NCI-H1105 (cell line): ENCODE data around the gene NEK10.

ENCODE experiments used
- DNase-seq: peaks from one replicate; lab custom pipeline; 2025; lab: John Stamatoyannopoulos, UW

NEK10 gene

DNA sequence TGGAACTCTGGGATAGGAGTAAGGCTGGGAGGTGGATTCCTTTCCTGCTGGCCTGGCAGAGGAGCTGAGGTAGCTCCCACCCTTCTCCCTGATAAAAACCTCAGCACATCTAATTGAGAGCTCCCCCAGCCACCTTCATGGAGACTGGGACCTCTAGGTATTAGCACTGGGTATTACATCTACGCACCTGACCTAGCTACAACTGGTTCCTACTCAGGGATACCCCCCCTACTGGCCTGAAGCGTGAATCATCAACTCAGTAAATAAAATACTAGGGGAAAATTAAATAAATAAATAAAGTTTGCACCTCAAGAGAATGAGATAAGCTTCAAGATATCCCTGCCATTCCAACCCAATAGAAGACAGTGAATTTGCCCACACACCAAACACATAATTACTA is 140.4 kb downstream of the NEK10 start:
- DNase-seq, result no peak

DNA sequence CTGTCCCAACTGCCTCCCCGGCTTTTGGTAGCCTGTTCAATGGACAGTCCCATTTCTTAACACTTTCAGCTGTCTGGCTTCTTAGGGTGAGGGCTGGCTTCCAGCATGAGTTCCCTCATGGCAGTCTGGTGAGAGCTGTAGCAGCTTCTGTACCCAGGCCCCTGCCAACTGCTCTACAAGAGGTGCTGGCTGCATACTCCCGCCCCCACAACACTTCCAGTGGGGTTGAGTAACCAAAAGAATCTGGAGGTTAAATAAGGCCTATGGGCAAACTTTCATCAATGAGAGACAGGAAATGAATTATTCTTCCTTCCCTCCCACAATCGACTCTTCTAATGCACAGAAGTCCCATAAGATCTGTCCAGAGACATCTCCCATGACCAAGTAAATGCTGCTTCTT is 145.0 kb downstream of the NEK10 start:
- no peak for DNase-seq

DNA sequence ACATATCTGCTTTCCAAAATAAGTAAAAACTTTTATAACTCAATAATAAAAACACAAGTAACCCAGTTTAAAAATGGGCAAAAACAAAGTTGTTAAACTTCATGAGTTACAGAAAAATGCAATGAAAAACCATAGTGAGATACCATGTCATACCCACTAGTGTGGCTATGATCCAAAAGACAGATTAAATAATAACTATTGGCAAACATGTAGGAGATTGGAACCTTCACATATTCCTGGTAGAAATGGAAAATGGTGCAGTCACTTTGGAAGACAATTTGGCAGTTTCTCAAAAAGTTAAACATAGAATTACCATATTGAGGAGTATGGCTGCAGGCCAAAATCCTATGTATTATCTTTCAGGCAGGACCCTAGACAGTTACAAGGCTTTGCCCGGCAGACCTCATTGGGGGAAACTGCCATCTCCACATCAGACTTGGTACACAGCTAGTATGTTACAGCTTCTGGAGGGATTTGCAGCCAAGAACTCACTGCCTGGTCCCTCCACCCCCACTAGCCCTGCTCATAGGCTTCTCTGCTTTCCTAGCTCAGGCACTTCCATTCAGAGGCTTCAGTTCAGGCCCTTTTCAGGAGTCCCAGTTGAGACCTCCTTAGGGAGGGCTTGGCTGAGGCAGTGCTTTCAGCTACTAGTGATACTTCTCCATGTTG is 147.8 kb downstream of the NEK10 start:
- DNase-seq, result no peak

DNA sequence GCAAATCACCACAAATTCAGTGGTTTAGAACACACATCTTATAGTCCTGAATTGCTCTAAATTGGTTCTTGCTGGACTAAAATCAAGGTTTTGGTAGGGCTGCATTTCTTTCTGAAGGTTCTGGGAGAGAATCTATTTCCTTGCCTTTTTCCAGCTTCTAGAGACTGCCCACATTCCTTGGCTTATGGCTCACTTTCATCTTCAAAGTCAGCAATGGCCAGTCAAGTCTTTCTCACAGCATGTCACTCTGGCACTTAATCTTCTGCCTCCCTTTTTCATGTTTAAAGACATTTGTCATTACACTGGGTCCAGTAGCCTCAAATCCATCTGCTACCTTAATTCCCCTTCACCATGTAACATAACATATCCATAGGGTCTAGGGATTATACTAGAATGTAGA is 149.0 kb downstream of the NEK10 start:
- DNase-seq, result no peak

DNA sequence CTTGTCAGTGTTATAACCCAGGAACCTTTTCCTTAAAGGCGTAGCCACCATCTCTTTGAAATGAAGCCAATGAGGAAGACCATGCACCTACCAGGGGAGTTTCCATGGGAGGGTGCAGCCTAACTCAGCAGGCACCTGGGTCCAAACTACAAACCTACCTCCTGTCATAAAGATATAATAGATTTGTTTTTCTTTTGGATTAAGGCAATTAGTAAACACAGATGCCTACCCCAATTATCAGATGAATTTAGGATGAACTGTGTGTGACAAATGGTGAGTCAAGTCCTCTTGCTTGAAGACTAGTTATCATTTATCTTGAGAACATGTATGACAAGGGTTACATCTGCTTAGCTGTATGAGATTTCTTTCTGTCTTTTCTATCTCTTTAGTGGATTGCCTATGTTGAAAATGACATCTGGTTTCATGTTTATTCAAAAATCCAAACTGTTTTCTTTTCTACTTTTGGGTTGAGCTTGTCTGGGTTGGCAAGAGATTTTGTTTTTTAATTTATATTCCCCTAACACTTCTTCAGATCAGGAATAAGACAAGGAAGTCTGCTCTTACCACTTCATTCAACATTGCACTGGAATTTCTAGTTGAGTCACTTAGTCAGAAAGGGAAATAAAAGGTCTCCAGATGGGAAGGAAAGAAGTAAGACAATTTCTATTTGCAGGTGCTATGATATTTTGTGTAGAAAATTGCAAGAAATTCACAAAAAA is 149.9 kb downstream of the NEK10 start:
- DNase-seq, result no peak

DNA sequence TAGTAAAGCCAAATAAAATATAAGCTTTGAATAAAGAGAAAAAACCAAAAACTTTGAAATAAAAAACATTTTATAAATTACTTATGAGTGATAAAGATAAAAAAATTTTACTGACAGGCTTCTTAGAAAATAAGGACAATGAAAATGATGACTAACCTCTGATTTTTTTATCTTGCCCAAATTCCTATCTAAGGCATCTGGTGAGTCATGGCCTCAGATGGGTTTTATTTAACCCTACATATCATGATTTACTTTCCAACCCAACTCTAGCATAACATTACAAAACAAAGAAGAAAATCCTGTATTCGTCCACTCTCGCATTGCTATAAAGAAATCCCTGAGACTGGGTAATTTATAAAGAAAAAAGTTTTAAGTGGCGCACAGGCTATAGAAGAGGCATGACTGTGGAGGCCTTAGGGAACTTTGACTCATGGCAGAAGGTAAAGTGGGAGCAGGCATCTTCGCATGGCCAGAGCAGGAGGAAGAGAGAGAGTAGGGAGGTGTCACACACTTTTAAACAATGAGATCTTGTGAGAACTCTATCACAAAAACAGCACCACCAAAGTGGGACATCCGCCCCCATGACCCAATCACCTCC is 152.1 kb downstream of the NEK10 start:
- DNase-seq, result no peak

DNA sequence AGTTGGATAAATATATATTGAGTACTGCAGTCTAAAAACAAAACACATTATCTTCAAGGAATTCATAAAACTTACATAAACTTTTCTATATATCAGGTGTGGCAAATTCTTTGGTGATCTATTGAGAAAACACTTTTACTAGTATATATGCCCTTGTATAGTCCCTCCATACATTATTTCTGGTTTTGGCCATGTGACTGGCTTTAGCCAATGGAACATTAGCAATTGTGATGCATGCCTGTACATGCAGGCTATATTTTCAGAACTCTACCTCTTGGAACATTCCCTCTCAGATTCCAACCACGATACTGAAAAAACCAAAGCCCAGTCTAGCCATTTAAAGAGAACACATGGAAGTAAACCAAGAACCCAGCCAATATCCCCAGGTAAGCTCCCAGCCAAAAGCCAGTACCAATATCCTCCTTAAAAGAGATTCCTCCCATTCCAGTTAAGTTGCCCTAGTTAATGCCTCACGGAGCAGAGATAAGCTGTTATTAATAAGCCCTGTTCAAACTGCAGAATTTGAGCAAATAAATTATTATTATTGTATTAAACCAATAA is 152.8 kb downstream of the NEK10 start:
- no peak for DNase-seq

DNA sequence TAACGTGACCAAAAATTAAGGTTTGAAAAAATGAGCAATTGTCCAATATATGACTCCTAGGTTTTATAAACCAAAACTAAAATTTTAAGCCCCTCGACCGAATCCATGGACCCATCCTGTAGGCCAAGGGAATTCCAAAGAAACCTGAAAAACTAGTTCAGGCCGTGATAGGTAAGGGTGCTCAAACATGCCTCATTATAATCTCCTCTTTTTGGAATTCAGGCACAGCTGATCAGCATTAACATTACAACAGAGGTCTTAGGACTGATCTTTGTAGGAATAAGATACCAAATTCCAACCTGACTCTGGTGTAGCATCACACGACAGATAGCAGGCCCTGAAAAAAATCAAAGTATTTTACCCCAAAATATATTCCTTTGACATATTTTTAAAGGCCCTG is 155.7 kb downstream of the NEK10 start:
- DNase-seq, result no peak

DNA sequence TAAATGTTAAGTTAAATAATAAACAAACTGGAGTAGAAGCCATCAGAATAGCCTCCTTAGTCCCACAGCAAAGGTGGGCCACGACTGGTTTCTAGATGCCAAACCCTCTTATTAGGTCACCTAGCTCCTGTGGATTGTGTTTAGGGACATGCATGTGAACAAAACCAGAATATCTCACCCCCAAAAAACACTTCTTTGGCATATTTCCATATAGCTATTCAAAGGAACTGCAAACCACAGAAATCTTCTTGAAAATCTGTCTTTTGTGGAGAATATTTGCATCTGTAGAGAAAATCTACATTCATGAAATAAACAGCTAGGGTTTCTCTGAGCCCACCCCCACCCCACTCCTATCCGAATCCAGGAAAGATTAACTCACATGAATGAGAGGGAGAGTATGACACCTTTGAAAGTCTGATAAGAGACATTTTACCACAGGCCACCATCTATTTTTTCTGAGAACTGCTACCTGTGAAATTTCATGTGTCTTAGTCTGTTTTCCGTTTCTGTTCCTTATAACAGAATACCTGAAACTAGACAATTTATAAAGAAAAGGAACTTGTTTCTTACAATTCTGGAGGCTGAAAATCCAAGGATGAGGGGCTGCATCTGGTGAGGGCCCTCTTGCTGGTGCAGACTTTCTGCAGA is 159.4 kb downstream of the NEK10 start:
- DNase-seq, result no peak

DNA sequence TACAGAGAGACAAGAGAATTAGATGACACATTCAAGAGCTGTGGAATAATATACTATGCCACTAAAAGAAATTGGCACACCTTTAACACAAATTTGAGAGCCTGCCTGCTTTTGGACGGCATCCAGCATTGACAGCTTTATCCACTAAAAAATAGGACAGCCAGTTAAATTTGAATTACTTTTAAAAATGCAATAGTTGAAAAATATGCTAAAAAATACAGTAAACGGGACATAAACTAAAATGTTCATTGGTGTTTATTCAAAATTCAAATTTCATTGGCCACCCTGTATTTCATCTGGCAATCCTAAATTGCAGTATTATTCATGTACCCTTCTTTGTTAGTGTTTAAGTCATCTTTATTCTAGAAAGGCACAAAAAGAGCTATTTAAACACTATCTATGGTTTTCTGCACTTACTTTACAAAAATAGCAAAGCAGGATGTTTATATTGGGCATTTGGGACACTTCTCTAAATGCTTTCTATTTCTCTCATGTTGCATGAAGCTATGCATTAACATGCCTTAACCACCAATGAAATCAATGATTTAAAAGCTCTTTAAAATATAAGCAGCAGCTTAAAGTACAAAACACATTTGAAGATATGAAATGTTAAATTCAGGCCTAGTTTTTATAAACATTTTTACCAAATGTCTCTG is 160.1 kb downstream of the NEK10 start:
- no peak for DNase-seq

DNA sequence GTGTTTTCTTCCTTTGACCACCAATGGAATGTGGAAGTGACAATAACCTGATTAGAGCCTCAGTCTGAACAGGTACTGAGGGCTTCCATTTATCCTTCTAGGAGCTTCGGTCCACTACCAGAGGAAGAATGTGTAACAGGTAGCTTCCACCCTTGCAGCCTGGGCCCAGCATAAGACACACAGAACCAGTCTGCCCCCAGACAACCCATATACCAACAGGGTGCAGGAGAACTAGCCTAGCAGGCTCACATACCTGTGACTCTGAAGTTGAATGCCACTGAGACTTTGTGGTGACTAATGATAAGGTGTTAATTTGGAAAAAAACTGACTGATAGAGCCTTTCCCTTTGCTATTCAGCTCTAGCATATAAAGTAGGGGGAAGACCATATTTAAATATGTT is 166.2 kb downstream of the NEK10 start:
- DNase-seq, result no peak

DNA sequence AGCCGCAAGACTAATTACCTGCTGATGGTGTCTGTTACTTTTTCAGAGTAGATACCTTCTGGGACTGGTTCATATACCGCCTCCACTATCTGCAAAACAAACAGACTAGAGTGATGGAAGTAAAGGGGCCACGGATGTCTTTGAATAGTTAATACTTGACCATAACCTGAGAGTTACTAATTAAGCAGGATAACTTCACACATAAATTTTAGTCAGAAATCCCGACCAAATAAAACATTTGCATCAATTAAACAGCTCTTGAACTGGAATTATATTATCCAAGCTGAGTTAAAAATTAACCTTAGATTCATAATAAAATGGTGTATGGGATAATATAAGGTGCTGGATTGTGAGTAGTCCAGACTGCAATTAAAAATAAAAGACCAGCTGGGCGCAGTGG is 167.7 kb downstream of the NEK10 start:
- DNase-seq, result no peak

DNA sequence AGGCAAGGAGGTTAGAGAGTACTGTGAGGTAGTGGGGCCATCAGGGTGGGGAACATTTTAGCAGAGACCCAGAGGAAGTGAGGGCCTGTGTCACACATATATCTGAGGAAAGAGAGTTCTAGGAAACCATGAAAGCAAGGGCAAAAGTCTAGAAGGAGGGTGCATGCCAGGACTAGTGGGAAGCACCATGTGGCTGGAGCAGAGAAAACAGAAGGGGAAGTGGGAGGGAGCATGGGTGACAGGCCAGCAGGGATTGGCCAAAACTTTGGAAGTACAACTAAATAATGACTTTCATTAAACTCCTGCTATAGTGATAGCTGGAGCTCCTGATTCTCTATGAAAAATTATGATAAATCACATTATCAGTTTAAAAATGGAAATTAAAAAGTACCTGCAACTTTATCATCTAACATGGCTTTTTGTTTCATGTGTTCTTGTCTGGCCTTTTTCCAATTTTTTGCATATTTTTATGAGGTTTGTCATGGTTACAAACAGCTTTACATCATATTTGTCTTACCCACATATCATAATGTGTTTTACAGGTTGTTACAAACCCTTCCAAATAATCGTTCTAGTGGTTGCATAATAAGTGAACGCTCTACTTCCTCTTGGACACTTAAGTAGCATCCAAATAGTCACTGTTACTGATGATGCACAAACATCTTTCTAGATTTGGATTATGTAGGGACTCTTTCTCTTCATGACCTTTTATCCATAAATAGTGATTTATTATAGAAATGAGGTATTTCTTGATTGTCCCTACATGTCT is 168.3 kb downstream of the NEK10 start:
- no peak for DNase-seq

DNA sequence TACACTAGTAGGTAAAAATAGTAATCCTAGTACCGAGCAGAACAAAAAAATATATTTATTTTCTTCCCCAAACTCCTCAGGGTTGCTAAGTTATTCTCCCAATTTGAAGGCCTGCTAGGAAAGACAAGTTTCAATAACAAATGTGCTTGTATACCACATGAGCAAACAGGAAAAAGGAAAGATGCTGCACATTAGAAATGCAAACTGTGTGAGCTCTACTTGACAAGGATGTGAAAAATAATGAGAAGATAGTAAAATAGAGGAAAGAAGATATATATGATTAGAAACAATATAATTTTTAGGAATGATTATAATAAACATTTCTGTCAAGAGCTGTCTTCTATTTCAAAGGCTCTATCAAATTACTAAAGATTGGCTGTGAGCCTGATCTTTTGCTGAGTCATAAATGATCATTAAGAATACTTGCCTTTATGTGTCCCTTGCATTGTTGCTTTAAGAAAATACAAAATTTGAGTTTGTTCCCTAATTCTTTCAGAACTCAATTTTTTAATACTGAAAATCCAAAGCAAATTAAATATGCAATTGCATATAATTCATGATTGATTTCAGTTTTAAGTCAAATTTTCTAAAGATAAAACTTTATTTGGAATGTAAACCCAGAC is 174.2 kb downstream of the NEK10 start:
- no peak for DNase-seq

DNA sequence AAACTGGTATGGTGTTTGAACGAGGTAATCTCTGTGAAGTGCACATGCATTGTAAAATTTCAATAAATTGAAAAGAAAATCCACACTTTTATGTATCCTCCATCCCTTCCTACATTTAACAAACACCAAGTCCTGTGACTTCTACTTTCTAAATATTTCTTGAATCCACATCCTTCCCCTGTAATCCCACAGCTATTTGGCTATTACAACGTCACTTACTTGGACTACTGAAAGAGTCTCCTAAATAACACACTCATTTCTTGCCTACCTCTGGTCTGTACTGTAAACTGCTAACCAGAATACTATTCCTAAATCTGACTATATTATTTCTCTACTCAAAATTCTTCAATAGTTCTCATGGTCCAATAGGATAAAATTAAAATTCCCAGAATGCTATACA is 176.1 kb downstream of the NEK10 start:
- DNase-seq, result no peak

DNA sequence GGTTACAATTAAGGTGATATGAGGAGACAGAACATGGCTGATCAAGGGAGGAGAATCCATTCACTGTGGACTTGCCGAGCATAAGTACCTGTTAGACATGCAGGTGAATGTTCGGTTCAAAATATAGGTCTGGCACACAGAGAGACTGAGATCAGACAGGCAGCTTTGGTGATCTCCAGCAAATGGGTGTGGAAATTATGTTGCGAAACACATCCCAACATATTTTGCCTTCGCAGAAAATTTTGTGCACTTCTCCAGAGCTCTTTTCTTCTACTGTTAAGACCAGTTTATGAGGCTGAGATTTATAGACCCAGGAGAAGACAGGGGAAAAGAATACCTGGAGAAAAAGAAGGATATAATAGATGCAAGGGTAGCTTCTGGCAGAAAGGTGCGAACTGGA is 183.2 kb downstream of the NEK10 start:
- DNase-seq, result no peak

DNA sequence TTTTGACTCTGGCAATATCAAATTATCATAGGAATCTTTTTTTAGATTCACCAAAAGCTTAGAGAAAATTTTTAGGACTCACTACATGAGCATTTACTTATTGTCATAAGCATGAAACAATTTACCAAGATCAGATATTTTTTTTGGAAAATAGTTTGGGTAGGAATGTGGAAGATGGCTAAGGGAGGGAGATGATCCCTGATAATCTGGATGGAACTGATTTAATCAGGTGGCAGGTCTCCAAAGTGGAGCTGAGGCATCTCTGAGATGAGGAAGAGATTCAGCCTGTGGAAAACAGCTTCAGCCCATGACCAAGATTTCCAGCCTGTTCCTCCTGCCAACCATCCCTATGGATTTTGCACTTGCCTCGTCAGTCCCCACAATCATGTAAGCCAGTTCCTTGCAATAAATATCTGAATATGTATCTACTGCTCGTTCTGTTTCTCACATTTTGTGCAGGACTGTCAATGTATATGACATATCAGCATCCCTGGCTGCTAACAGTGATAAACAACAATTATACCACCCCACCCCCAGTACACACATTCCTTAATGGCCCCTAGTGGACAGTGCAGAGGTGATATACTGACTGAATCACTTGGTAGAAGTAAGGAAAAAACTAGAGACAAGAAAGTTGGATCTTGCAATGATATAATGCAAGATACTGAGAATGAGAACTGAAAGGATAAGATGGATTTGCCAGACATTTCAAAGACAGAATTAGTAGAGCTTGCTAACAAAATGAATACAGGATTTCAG is 183.8 kb downstream of the NEK10 start:
- DNase-seq, result no peak

DNA sequence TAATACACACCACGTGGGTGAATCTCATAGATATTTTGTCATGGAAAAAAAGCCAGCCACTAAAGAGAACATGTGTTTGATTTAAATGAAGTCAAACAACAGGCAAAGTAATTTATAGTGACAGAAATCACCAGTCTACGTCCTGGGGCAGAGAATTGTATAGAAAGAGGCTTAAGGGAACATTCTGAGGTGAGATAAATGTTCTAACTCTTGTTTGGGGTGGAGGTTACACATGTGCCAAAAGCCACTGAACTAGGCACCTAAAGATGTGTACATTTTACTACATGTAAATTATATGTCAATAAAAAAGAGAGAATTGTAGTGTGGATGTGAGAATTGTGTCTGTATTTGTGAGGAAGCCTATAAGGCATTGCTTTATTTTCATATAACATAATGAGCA is 184.9 kb downstream of the NEK10 start:
- no peak for DNase-seq

DNA sequence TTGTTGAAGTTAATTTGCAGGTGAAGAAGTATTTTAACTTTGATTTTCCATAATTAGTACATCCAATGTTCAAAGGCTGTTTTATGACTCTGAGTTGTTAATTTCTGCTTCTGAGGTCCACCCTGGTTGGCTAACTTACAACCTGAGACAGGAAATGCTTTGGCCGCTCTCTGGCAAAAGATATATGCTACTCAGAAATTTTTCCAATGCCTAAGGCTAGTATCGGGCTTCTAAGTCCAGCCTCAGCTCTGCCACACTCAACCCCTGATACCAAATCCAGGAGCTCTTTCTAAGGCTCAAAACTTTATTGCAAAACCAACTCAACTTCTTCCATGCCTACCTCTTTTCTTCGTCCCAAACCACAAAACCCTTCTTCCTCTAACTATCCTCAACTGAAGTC is 192.9 kb downstream of the NEK10 start:
- DNase-seq, result no peak

DNA sequence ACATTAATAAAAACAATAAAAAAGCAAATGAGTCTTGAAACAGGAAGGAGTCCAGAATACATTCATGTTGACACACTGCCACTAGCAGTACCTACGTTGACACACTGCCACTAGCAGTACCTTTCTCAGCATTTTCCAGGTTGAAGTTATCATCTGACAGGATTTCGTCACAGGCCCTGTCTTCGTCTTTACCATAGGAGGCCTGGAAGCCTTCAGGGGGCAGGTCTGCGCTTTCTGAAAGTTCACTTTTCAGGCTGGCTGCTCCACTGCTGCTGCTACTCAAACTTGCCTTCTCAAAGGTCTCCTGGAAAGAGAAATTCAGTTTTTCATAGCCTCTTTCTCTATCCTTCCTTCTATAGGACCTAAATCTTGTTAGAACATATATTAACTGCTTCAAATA is 194.7 kb downstream of the NEK10 start:
- no peak for DNase-seq
